ENCODE data around the gene FFAR3. TPM values are rescaled to one million over a fixed set of nuclear protein-coding genes. Genes with fewer than 3 reads are reported as not detected.

Gene FFAR3
- total RNA-seq, 2 donors from 2014 or later = not detected

DNA sequence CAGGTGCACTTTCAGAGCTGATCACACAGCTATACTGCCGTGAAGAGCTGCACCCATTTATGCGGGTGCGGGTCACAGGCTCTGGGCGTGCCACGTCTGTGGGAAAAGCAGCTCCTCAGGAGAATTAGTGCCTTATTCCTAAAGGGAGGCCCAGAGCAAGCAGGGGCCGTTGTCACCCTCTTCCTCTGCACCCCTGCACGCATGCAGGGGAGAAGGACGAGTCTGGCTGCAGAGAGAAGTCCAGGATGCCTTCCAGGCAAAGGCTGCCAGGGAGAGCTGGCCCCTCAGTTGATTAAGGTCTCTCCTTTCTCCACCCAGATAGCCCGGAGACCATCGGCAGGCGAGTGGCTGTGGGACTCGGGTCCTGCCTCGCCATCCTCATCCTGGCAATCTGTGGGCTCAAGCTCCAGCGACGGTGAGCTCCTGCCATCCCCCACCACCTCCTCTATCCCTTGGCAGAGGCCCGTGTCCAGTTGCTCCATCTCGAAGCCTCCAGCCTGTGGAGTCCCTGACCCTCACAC, 13.7 kb upstream of the FFAR3 start:
- Histone ChIP-seq H3K36me3 (replicated peaks in 1 of 2; ENCODE audit: insufficient read depth in 1 of 2, low read depth in 2 of 2) (no peaks in the 10 kb centered on the region), H3K4me1 (no peaks in the 10 kb centered on the region), H3K9me3 (no peaks in the 10 kb centered on the region), H3K27me3 (peaks cover 0 to 6% of the 10 kb centered on the region in 2 donors), H3K27ac (no peak overlapping the region), H3K4me3 (no peak overlapping the region)
- 58 to 74% methylated on average over 4 to 17 of the region's 17 CpGs for WGBS, 2 donors
- intact Hi-C loops (cut with DNase I) = loop anchor here (5.0 to 10.0 kb wide), 2 partner anchors 128 to 150 kb away; partner anchors contain the start of gene KRTDAP
- DNase-seq (peak in 2 of 4 donors; percentile 6 to 7), ATAC-seq (no peak)
- TF ChIP-seq, protein P1, sequence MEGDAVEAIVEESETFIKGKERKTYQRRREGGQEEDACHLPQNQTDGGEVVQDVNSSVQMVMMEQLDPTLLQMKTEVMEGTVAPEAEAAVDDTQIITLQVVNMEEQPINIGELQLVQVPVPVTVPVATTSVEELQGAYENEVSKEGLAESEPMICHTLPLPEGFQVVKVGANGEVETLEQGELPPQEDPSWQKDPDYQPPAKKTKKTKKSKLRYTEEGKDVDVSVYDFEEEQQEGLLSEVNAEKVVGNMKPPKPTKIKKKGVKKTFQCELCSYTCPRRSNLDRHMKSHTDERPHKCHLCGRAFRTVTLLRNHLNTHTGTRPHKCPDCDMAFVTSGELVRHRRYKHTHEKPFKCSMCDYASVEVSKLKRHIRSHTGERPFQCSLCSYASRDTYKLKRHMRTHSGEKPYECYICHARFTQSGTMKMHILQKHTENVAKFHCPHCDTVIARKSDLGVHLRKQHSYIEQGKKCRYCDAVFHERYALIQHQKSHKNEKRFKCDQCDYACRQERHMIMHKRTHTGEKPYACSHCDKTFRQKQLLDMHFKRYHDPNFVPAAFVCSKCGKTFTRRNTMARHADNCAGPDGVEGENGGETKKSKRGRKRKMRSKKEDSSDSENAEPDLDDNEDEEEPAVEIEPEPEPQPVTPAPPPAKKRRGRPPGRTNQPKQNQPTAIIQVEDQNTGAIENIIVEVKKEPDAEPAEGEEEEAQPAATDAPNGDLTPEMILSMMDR (IDR thresholded peaks at IDR 0.05) = no peak

DNA sequence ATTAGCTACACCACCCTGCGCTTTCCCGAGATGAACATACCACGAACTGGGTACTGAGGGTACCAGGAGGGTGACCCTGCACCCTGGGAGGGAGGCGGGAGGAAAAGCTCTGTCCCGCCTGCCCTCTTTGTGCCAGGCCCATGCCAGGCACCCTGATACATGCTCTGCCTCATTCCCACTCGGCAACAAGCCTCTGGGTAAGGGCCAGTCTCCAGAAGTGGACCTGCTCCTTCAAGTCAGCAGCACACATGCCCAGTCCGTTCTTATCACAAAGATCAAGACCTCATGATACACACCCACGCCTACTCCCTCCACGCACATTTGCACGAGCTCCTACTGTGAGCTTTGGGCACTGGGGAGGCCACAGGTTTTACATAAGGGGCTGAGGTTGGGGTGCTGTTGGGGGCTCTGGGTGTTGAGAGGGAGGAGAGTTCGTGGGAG, 12.6 kb upstream of the FFAR3 start:
- WGBS, 2 donors = 48 to 57% methylated on average over 9 to 11 of the region's 11 CpGs
- Histone ChIP-seq H3K4me3 (no peak overlapping the region), H3K27me3 (peaks cover 0 to 6% of the 10 kb centered on the region in 2 donors), H3K27ac (no peak overlapping the region), H3K36me3 (replicated peaks in 1 of 2; ENCODE audit: insufficient read depth in 1 of 2, low read depth in 2 of 2) (no peaks in the 10 kb centered on the region), H3K4me1 (no peaks in the 10 kb centered on the region), H3K9me3 (no peaks in the 10 kb centered on the region)
- DNase-seq (peak in 2 of 4 donors; percentile 1 to 6), ATAC-seq (no peak)
- intact Hi-C loops (cut with DNase I) = loop anchor here (5.0 to 10.0 kb wide), 2 partner anchors 127 to 149 kb away; partner anchors contain the start of gene KRTDAP
- TF ChIP-seq, protein P1 (IDR thresholded peaks at IDR 0.05) = no peak
- no peak for TF ChIP-seq POLR2A (IDR thresholded peaks at IDR 0.05)

DNA sequence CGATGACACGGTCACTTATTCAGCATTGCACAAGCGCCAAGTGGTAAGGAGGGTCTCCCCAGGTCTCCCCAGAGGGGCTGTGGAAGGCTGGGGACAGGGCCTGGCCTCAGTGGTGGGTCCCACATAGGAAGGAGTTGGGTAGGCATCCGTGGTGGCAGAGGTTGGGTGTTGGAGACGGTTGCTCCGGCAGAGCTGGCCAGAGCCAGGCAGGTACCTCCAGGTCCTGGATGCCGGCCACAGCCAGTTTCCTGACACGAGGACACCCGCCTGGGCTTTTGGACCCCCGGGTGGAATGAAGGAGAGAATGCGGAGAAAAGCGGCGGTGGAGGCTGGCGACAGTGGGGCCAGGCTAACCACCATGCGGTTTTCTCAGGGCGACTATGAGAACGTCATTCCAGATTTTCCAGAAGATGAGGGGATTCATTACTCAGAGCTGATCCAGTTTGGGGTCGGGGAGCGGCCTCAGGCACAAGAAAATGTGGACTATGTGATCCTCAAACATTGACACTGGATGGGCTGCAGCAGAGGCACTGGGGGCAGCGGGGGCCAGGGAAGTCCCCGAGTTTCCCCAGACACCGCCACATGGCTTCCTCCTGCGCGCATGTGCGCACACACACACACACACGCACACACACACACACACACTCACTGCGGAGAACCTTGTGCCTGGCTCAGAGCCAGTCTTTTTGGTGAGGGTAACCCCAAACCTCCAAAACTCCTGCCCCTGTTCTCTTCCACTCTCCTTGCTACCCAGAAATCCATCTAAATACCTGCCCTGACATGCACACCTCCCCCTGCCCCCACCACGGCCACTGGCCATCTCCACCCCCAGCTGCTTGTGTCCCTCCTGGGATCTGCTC, 11.8 kb upstream of the FFAR3 start:
- no peaks in the 10 kb centered on the region for H3K9me3 ChIP-seq
- ATAC-seq (no peak), DNase-seq (peak in 2 of 4 donors; percentile 10 to 14)
- H3K36me3 ChIP-seq (replicated peaks in 1 of 2; ENCODE audit: insufficient read depth in 1 of 2, low read depth in 2 of 2) = no peaks in the 10 kb centered on the region
- H3K4me3 ChIP-seq = no peak overlapping the region
- 53 to 59% methylated on average over 23 to 28 of the region's 28 CpGs for WGBS, 2 donors
- no peaks in the 10 kb centered on the region for H3K4me1 ChIP-seq
- peaks cover 0 to 6% of the 10 kb centered on the region in 2 donors for H3K27me3 ChIP-seq
- intact Hi-C loops (cut with DNase I) = loop anchor here (5.0 to 10.0 kb wide), 2 partner anchors 126 to 148 kb away; partner anchors contain the start of gene KRTDAP
- TF ChIP-seq, protein P1 (IDR thresholded peaks at IDR 0.05) = no peak
- TF ChIP-seq POLR2A (IDR thresholded peaks at IDR 0.05) = no peak
- H3K27ac ChIP-seq = no peak overlapping the region

DNA sequence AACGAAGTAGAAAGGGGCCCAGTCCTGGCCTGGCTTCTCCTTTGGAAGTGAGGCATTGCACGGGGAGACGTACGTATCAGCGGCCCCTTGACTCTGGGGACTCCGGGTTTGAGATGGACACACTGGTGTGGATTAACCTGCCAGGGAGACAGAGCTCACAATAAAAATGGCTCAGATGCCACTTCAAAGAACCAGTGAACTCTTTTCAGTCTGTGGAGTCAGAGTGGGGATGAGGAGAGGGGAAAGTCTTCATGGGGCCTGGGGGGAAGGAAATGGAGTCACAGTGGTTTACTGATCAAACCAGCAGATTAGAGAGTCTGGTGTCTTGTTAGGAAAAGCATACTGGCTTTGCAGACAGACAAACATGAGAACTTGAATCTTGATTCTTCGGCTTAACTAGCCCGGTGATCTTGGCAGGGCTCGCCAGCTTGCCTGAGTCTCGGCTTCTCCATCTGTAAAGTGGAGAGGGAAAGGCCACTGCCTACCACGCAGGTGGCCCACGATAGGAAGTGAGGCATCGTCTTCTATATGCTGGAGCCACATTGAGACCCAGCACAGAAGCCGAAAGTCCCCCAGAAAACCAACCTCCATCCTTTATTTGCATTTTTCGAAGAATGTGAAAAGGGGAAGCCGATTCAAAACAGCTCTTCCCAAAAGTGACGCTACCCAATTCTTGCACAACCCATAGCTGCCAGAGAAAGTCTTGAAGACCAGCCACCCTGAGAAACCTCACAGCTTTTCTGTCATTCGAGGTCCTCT, 10.9 kb upstream of the FFAR3 start, which contains the start of gene FFAR1:
Gene FFAR1 (plus strand): TSS at position 732 of the 759 bp plus-strand sequence. CDS start 3,650 bp downstream, outside the sequence.
- 52 to 56% methylated on average over 18 of the region's 18 CpGs for WGBS, 2 donors
- Histone ChIP-seq H3K9me3 (no peaks in the 10 kb centered on the region), H3K36me3 (replicated peaks in 1 of 2; ENCODE audit: insufficient read depth in 1 of 2, low read depth in 2 of 2) (no peaks in the 10 kb centered on the region), H3K4me3 (no peak within 1 kb of the TSS), H3K27me3 (peaks cover 0 to 6% of the 10 kb centered on the region in 2 donors), H3K4me1 (no peaks in the 10 kb centered on the region), H3K27ac (peak within 1 kb of the TSS in 1 of 4 donors; percentile 14)
- intact Hi-C loops (cut with DNase I) = loop anchor here (5.0 to 10.0 kb wide), 2 partner anchors 125 to 147 kb away; partner anchors contain the start of gene KRTDAP
- DNase-seq (peak in 2 of 4 donors; percentile 7 to 68), ATAC-seq (no peak)
- TF ChIP-seq, protein P1 (IDR thresholded peaks at IDR 0.05) = no peak
- TF ChIP-seq POLR2A (IDR thresholded peaks at IDR 0.05) = no peak

Data from body of pancreas (tissue), 4 donors.